ENCODE measurements around the gene PSD4.

Gene PSD4

DNA sequence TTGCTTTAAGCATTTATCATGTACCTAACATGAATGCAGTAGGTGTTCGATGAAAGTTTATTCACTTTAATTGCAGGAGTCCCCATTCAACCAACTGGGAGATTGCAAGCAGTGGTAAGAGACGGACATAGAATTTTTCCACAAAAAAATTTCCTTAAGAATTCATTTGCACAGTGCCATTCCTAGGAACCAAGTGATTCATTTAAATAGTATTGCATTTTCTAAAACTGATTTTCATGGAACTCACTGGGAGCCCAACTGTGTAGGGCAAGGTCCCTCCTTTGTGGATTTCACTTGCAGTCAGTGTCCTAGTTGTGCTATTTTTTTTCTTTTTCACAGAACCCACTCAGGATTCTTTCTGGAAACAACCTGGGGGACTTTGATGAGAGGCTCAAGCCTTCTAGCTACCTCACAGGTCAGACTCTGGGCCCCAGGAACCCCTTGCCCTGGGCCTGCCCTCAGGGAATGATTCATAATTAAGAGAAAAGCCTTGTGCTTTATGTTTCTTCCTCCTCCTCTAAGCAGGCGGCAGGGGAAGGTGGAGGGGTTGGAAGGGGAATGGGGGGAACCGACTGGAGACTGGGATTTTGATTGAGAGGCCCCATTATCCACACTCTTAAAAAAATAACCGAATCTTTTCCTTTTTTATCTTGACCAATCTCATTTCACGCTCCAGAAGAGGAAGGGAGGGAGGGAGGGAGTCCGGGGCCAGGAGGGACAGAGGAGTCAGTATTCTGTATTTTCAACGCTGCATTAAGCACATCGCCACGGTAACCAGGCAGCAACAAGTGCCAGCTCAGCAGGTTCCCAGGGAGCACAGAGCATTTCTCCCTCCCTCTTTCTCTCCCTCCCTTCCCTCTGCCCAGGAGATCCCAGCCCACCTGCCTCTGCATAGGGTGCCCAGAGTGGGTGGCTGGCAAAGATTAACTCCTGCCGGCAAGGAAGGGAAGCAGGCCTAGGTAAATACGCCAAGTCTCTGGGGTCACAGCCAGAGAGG lies 51.8 kb downstream of the PSD4 start:
- DNase-seq = no peak

DNA sequence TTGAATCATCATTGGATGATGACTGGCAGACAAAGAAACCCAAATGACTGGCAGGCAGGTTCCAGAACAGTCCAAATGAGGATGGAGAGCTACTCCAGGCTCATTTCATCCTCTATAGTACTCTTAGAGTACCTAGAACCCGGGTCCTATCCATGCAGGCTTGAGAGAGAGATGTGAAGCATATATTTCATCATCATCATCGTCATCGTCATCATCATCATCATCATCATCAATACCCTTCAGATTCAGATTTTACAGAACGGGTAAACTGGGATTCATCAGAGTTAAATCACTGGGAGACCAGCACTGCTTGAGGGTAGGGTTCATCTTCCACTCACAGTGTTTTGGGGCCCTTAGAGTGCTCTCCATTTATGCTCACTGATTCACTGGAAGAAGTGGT lies 52.7 kb downstream of the PSD4 start:
- DNase-seq = no peak

DNA sequence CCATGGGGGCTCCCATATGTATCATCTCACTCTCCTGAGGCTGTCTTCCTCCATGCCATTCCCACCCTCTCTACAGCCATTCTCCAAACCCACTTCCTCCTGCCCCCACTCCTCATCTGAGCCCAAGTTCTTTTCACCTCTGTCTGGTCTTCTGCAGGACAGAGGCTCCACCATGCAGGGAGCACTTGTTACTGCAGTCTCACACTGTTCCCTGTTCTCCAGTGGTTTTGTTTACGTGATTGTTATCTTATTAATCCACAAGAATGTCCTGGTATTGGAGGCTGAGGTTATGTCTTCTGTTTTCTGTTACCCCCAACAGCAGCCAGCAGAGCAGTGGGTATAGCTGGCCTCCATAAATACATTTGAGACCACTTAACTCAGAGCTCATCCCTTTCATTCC lies 53.5 kb downstream of the PSD4 start:
- DNase-seq = no peak

DNA sequence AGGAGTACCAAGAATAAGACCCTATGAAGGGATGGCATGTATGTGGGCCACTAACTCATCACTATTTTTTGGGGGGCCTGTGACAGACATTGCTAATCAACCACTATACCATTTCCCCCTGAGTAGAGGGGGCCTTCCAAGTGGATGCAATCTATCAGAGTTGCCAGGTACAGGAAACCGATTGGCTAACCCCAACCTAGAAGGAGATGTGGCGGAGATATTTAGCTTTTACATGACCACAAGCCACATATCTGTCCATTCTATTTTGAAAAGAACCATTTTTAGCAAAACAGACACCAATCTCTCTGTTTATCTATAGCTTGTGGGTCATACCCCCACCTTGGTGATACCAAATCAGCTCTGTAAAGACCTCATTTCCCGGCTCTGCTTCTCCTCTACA lies 53.9 kb downstream of the PSD4 start:
- no peak for DNase-seq

DNA sequence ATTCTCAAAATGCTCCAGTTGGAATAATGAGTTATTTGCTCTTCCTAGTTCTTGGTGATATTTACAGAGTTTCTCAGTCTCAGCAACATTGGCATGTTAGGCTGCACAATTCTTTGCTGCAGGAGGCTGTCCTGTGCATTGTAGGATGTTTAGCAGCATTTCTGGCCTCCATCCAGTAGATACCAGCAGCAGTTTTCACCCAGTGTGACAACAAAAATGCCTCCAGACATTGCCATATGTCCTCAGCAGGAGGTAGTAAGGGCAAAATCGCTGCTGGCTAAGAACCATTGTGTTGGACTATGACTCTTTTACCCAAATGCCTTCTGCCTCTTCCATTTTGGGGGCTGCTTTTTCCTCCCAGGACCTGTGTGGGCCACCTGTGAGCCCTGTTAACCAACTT lies 54.6 kb downstream of the PSD4 start:
- no peak for DNase-seq

DNA sequence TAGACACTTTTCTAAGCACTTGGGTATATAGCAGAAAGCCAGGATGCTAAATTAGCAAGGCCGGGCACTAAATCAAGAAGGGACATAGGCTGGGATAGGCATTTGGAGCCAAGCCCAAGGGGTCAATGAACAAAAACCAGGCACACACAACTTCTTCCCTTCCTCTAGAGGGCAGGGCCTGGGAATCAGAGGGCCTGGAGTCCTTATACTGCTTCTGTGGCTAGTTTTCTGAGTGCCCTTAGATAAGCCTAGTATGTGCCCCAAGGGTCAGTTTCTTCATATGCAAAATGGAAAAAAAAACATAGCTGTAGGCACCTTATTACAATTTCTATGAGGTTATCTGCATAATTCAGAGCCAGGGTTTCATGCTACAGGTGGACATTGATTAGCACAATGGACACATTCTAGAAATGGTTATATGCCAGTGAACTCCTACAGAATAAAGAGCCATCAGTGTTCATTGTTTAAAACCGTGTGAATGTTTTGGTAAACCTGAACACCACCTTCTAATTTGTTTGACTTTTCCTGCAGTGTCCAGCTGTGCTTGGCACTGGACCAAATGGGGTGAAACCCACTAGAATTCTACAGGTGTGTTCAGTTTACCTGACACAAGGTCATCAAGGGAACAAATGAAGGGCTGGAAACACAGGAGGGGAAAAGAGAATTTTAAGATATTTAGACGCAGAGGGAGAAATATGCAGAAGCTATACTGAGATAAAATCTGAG lies 55.4 kb downstream of the PSD4 start:
- DNase-seq = no peak

DNA sequence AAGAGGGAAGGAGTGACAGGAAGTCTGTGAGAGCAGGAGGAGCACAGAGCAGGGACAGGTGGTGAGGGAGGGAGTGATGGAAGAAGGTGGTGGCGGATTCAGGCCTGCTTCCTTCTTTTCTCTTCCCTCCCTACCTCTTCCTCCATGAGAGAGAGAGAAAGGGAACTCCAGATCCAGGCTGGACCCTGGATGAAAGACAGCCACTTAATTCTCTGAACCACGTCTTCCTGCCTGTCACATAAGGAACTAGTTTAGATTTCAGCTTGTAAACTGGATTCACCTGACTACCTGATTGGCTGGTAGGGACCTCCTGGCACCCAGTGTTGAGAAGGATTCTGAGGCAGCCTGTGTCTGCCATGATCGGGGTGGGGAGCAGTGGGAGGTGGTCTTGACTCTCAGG lies 56.0 kb downstream of the PSD4 start:
- no peak for DNase-seq

DNA sequence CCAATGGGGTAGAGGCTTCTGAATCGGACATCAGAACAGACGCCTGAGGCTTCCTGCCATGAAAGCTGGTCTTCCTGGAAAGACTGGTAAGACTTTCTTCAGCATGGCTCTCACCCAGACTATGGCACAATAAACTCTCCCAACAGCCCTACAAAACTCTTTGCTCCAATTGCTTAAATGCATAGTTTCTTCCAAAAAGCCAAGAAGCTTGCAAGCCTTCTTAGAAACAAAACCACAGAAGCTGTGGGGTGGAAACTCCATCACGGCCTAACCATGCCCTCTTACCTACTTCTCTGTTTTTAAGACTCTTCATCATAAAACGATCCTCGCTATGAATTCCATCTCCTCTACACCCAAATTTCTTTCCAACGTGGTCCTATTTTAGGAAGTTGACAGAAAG lies 56.8 kb downstream of the PSD4 start:
- DNase-seq = no peak

DNA sequence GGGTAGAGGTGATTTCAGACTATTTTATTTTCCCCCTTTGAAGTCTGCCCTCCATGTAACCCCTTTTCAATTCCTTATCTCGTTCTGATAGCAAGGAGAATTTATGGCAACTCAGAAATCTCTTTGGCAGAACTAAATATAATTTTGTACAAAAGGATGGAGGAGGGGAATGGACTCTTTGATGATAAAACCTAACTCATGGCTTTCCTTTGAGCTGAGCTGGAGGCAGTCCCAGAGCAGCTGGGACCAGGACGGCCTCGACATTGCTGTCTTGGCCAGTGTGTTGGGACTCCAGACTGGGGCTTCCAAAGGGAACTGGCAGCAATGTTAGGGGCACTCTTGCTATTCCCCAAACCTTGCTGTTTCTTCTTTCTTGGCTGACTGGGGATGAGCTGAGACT lies 57.3 kb downstream of the PSD4 start:
- no peak for DNase-seq

DNA sequence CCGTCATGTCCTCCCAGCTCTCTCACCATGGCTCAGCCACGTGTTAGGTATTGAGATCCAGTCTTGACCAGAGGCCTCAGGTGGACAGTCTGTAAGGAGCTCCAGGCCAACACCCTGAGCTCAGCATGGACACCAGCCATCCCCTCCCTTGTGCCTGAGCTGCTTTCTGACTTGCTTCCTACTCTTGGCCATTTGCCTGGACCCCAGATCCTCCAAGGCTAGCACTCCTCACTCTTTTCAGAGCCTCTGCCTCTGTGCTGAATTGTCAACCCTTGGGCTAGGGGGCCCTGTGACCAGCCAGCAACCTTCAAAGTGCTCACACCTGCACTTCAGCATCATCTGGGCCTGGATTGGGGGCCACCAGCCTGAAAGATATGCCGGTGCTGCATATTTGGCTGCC lies 58.4 kb downstream of the PSD4 start:
- DNase-seq = no peak

DNA sequence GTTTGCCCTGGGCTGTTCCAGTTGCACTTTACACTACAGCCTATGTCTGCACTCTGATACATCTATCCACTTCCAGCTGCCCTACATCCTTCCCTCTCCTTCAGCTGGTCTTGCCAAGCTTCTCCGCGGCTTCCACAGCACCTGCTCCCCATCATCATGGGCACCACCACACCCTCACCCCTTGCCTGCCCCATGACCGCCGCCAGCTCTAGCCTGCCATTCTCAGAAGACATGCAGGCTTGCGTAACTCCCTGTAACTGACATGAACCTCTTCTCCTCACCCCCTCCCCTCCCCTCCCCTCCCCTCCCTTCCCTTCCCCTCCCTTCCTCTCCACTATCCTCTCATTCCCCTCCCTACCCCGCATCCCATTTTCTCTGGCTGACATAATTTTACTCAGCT lies 59.0 kb downstream of the PSD4 start:
- DNase-seq = no peak

DNA sequence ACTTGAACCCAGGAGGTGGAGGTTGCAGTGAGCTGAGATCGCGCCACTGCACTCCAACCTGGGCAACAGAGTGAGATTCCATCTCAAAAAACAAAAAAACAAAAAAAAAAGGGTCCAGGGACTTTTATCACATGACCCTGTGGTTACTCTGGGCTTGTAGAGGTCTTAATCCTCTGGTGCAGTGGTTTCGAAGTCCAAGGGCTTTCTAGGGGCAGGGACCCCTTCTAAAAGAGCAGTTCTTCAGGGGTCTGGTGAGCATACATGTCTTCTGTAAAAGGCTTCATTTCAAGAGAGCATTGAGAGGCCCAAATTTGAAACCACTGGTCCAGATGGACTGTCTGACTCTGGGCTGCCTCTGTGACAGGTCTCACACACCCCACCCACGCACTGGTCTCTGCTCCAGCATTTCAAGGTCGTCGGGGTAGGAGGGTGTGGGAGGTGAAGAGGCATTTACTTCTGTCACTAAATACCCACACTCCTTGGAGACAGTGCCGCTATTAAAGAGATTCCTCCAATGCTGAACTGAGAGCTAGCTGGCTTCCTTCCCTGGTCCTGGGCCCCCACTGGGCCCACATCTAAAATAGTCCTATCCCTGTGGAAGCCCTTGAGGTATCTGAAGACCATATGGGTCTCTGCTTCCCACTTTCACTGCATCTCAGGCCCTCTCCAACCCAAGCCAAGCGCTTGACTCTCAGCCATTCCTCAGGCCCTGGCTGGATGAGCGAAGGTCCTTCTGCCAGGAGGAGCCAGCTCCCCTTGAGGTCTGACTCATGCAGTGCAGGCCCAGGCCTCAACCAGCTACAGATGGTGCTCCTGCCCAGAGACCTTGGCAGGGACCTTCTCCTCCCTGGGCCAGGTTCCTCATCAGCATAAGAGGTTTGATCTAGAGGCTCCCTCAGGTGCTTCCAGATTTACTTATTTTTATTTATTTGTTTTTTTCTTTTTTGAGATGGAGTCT lies 60.1 kb downstream of the PSD4 start:
- DNase-seq = no peak

DNA sequence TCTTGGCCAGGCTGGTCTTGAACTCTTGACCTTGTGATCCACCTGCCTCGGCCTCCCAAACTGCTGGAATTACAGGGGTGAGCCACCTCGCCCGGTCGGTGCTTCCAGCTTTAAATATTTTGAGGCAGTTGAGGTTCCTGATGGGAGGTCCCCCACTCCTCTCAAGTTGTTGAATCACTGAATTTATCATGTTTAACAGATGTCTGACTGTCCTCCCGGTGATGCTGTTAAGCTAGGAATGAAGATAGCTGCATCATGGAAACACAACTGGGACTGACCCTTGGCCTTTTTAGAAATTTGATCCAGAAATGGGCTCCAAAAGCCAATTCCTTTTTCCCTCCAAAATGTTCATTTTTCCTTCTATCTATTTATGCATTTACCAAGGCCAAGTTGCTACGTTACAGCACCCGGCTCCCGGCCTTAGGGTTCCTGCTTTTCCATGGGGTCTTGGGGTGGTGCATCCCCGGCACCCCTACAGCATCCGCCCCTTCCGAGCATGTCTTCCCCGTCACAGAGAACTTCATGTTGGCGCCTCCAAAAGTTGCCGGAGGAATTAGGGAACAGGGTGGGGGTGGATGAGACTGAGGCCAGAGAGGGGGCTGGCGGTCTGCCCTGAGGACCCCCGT lies 61.1 kb downstream of the PSD4 start:
- DNase-seq = no peak

DNA sequence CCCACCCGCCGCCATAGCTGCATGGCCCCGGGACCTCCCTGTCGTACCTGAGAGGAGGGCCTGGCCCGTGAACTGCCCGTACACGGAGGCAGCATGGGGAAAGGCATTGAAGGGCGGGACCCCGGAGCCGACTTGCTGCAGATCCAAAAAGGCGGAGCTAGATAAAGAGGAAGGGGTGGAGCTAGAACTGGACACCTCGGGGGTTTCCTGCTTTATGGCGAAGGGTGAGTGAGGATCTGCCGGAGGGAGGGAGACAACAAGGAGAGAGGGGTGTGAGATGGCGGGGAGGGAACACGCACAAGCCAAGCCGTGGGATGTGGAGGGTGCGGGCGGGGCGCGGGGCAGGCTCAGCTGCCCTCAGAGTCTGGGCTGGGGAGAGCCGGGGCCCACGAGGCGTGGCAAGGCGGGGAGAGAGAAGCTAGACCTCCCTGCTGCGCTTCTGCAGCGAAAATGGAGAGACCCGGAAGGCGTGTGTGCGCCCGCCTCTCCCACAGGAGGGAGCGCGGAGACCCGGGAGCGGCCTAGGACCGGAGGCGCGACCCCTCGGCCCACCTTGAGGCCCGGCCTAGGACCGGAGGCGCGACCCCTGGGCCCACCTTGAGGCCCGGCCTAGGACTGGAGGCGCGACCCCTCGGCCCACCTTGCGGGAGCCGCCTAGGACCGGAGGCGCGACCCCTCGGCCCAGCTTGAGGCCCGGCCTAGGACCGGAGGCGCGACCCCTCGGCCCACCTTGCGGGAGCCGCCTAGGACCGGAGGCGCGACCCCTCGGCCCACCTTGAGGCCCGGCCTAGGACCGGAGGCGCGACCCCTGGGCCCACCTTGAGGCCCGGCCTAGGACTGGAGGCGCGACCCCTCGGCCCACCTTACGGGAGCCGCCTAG lies 61.8 kb downstream of the PSD4 start:
- peak; percentile 51 for DNase-seq

DNA sequence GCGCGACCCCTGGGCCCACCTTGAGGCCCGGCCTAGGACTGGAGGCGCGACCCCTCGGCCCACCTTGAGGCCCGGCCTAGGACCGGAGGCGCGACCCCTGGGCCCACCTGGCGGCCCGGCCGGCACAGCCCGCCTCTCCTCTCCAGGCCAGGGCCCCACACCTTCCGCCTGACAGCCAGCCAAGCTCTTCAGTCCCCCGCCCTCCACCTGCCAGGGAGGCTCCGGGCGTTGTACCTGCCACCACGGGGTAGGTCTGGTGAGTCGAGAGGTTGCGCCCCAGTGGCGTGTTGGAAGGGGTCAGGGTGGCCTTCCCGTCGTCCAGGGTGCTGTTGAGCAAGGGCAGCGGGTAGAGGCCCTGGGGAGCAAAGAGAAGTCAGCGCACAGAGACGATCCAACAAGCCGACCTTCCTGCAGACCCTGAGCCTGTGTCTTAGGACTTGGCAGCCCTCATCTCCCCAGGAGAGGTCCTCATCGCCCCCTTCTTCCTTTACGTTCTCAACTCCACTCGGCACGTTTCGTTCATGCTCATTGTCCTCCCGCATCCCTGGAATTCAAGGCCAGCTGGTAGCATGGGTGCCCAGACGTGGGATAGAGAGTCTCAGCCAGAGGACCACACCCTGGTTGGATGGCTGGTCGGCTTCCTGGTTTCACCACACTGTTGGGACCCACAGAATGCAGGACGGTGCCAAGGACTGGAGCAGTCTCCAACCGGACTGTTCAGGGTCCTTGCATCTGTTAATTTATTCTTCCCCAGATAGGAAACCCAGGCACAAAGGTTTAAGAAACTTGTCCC lies 62.8 kb downstream of the PSD4 start:
- no peak for DNase-seq

DNA sequence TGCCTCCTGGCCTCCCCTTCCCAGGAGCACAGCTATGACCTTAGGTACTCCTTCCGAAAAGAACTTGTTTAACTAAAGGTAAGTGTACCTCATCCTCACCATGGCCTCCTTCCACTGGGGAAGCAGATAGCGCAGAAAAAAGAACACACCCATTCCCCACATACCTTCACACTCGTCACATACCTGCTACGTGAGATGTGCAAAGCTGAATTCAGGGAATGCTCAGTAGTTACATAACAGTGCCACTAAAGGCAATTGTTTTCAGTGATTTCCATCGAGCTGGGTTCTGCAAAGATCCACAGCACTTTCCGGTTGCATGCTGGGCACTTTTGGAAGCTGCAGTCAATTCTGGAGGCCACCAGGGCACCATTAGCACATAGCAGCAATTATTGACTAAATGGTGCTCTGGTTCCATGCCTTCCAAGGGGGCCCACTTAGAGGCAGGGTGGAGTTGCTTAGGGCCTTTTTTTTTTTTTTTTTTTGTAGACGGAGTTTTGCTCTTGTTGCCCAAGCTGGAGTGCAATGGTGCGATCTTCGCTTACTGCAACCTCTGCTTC lies 63.9 kb downstream of the PSD4 start:
- DNase-seq = no peak

DNA sequence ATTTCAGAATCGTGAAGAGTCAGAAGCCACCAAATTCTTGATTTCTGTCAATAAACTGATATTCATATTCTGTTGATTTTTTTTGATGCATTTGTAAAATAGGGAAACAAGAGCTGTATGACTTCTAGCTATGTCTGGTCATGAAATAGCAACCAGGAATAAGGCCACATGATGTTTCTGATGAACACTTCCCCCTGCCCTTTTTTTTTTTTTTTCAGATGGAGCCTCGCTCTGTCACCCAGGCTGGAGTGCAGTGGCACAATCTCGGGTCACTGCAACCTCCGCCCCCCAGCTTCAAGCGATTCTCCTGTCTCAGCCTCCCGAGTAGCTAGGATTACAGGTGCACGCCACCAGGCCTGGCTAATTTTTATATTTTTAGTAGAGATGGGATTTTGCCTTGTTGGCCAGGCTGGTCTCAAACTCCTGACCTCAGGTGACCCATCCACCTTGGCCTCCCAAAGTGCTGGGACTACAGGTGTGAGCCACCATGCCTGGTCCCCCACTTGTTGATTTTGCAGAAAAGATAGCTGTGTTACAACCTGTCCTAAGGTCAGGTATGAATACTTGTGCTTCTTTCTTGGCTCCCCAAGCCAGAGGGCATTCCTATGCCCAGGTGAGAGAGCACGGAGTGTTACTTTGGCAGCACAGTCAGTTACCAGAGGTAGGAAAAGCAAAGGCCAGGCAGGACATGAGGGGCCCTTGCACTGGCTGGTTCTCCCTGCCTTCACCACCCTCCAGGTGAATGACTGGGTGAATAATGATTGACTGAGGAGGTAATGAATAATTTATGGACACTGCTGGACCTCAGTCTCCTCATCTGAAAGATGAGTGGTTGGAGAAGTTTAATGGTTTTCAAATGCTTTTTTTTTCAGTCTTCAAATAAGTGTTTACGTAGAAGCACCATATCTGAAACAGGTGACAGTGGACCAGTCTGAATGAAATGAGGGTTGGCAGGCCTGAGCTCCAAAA lies 65.4 kb downstream of the PSD4 start:
- no peak for DNase-seq

DNA sequence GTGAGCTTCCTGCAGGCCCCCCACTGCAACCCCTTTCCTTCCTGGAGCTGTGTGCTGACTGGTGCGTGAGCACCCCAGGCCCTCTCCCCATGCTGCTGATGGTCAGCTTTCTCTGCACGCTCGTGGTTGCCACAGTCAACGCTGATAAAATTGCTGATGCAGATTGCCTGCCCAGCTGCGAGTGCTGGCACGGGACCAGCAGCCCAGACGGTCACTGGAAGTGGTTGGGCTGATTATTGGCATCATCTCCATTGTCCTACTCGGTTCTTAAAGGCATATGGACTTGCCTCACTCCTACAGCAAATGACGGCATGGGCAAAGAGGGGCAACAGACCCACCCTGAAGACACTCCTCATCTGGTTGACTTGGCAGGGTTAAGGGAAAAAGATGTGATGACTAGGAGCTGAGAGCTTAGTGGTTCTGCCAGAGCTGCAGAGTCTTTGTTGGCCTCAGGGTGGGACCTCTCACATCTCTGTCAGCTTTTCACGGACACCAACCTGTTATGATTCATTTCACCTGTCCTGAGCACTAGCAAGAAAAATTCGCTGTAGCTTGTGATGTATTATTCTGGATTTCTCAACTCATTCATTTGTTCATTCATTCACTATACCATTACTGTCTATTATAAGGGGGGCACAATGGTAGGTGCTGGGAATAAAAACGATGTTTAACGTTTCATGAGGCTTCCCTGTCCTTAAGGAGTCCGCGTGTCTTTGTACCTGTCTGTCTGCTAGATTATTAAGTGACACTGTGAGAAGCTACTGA lies 66.6 kb downstream of the PSD4 start:
- peak; percentile 52 for DNase-seq

Measured in SHP77 treated with DMSO at 0.1 percent for 48 hours (cell line).